Ramos (cell line): Measurements from ENCODE around the gene TRIM47.
"Not testable (repeated sequence)": the region's sequence is repeated elsewhere in the genome, so short reads cannot be mapped to it uniquely, and the experiment has no call there.

Experiments
- in situ Hi-C: fragments of 300-500 bp; cut with MboI; formaldehyde crosslinking; loops from one replicate; pipeline ENCODE4 v1.14.3; 2022; ENCODE audit warnings: low sequenced_read_pairs; ENCODE audit not compliant: unreplicated experiment

The TRIM47 gene

DNA sequence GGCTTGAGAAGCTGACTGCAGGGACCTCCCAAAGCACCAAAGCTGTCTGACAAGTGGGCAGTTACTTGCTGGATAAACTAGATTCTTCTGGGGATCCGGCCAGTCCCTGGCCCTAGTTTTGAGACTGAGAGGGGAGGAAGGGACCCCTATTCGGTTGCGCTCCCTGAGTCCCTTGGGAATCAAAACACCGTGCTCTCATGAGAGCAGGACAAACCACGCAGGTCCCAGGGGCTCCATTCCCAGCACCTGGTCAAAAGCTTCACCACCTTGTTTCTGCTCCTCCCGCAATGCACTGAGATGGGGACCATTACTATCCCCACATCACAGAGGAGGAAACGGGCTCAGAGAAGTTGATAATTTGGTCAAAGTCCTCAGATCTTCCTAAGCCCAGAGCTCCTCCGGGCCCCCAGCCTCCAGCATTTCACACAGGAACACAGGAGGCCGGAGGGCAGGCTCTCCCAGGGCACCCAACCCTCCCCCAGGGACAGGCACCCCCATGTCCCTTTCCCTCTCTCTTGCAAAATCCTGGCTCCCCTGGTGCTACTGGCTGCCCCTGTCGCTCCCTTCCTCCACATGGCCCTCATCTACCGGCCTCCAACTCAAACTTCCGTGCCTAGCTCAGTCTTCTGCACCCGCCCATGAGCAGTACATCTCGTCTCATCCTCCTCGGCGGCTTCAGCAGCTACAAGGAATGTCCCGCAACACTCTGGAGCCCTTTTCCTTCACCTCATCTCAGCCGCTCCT lies 15.1 kb upstream of the TRIM47 start:
- in situ Hi-C loops: no loop called here

DNA sequence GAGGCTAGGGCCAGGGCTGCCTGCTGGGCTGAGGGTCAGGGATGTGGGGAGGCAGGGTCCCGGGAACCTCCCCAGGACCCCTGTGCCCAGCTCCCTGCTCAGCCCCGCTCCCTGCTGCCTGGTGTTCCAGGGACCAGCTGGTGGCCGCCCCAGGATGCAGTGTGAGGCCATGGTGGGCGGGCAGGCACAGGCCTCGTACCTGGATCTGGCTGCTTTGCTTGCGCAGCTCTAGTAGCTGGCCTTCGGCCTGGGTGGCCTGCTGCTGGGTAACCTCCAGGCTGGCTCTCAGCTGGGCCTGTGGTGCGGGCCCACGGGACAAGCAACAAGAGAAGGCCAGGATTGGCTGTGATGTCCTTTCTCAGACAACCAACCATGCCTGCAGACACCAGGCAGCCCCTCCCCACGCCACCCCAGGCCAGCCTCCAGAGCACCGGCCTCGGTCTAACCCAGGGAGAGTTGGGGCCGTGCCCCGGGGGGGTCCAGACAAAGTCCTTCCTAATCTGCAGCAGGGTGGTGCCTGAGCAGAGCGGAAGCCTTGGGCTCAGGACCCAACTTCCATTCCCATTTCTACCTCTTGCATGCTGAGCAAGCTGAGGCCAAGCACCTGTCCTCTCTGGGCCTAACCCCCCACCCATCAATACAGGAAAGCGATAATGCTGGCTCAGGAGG lies 14.3 kb upstream of the TRIM47 start:
- in situ Hi-C loops: no loop called here

DNA sequence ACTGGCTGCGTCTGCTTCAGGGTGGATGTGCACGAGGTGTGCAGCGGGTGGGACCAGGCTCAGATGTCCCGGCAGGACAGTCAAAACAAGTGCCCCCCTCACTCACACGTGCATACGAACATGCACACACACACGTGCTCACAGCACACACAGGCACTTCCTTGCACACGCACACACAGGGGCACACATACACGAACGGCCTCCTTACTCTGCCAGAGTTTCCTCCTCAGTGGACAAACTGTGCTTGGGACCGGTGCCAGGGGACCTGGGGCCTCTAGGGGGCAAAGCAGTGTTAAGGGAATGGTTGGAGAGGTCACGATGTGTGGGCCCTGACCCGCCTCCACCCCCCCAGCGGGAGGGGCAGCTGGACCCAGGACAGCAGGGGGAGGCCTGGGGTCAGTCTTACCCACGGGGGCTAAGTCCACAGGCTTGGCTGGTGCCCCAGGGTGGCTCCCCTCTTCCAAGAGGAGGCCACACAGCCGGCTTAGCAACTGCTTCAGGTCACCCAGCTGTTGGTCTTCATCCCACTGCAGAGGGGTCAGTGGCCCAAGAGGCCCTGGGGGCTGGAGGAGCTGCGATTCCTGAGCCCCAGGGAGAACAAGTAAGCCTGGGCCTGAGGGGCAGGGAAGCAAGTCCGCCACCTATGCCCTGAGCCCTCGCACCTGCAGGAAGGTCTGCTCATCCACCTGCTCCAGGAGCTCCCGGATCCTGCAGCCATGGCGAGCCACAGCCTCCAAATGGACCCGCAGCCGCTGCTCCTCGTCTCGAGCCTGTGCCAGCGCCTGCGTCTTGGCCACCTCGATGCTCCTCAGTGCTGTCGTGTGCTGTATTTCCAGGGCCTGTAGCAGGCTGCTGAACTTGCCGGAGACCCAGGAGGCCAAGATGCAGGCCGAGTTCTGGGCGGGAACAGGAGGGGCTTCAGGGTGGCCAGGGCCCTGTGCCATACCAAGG lies 13.5 kb upstream of the TRIM47 start:
- in situ Hi-C loops: no loop called here

DNA sequence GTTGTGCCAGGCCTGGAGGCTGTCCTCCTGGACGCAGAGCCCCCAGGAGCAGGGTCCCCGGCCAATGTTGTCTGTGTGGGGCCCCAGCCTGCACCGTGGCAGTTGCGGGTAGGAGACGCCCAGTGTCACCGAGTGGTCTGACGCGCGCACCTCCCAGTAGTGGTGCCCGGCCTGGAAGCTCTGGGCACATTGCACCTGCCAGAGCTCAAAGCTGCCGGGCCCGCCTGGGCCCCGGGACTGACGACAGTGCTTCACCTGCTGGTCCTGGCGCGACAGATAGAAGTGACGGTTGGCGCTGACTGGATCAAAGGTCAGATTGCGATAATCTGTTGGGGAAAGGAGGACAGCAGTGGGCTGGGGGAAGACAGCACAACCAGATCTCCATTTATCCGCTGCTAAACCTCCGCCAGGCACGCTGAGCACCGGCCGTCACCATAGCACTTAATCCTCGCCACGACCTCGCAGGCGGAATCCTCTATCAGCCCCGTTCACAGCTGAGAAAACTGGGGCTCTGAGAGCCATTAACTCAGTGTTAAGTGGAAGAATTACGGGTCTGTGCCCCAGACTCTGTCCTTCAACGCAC lies 12.7 kb upstream of the TRIM47 start:
- in situ Hi-C loops: no loop called here

DNA sequence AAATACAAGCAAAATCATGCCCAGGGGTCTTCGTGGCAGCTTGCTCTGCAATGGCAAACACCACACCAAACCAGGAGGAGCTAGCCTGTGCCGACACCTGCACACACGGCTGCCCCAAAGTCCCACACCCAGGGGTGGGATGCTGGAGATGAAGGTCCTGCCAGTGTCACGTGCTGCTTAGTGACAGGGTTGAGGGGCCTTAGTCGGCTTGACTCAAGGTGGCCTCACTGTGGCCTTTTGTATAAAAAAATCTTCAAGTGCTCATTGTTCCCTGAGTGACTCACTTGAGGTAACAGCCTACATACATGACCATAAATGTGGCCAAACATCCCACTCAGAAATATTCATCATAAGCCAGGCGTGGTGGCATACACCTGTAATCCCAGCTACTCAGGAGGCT lies 11.1 kb upstream of the TRIM47 start:
- in situ Hi-C loops: no loop called here

DNA sequence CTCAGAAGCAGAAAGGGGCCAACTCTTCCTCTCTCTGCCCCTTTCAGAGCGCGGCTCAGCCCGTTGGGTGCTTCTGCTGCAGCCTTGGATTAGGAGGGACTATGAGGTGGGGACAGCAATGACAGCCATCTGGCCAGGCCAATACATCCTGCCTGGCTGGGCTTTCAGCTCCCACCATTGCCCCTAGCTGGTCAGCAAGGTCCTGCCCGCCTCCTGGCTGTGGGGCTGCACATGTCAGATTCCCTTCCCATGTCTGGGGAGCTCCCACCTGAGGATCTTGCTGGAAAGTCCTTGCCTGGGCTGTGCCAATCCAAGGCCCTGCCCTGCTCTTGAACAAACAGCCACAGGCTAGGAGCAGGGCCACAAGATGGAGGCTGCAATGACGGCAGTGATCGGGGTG lies 10.1 kb upstream of the TRIM47 start:
- in situ Hi-C loops: no loop called here

DNA sequence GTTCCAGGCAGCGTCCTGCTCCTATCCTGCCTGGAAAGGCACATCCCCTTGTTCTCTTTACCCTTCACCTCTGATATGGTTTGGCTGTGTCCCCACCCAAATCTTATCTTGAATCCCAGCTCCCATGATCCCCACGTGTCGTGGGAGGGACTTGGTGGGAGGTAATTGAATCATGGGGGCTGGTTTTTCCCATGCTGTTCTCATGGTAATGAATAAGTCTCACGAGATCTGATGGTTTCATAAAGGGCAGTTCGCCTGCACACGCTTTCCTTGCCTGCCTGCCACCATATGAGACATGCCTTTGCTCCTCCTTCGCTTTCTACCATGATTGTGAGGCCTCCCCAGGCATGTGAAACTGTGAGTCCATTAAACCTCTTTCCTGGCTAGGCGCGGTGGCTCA lies 7.5 kb upstream of the TRIM47 start:
- in situ Hi-C loops: not testable (repeated sequence)

DNA sequence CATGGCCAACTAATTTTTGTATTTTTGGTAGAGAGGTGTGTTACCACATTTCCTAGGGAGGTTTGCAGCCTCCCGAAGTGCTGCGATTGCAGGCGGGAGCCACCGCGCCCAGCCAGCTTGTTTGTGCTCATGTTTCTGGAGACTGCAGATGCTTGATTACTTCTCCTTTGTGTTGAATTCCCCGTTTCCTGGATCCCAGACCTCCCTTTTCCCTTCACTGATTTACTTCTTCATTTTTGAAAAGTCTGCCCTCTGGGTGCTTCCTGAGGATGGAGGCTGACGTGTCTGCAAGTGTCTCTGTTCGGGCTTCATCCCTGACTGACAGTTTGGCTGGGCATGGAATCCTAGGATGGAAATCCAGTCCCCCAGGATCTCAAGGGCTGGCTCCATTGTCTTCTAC lies 7.0 kb upstream of the TRIM47 start:
- in situ Hi-C loops: no loop called here

DNA sequence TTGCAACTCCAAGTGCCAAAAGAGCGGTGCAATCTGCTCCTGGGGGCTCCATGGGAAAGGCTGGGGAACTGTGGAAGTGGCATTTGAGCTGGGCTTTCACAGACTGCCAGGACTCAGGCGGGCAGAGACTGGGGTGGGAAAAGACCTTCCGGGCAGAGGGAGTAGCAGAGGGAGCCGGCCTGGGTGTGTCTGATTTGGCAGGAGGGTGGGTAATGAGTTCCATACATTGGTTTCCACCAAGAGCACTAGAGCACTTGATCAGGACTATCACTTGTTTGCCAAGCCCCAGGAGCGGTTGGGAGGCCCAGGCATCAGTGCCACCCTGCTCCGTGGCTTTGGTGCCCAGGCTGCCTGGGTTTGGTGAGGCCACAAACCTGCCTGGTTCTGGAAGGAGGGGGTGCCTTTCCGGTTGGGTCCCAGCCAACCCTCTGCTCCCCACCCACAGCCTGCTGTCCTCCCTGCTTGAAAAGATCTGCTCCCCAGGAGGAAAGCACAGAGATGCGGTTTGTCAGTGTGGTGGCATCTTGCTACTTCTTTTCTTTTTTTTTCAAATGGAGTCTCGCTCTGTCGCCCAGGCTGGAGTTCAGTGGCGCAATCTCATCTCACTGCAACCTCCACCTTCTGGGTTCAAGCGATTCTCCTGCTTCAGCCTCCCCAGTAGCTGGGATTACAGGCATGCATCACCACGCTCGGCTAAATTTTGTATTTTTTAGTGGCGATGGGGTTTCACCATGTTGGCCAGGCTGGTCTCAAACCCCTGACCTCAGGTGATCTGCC lies 3.5 kb upstream of the TRIM47 start:
- in situ Hi-C loops: no loop called here

DNA sequence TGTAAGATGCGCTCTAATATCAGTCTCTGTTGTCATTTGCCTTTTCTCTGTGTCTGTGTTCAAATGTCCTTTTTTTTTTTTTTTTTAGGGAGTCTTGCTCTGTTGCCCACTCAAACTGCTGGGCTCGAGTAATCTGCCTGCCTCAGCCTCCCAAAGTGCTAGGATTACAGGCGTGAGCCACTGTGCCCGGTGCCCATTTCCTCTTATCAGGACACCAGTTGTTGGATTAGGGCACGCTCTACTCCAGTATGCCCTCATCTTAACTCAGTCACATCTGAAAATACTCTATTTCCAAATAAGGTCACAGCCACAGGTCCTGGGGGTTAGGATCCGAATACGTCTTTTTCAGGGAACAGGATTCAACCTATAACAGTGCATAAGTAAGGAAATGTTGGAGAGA lies 1.9 kb upstream of the TRIM47 start:
- in situ Hi-C loops: no loop called here

DNA sequence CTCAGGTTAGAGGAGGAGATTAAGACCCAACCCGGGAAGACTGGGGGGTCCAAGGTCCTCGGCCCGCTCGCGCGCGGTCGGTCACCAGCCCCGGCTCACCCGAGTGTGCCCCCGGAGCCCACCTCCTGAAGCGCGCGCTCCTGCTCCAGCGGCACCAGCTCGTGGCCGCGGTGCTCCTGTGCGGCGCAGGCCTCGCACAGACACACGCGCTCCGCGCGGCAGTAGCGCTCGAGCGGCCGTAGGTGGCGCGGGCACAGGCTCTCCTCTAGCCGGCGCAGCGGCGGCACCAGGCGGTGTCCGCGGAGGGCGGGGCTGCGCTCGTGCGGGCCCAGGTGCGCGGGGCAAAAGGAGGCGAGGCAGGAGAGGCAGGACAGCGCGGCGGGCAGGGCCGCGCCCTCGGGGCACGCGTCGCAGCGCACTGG lies 618 bp downstream of the TRIM47 start:
- in situ Hi-C loops: no loop called here

DNA sequence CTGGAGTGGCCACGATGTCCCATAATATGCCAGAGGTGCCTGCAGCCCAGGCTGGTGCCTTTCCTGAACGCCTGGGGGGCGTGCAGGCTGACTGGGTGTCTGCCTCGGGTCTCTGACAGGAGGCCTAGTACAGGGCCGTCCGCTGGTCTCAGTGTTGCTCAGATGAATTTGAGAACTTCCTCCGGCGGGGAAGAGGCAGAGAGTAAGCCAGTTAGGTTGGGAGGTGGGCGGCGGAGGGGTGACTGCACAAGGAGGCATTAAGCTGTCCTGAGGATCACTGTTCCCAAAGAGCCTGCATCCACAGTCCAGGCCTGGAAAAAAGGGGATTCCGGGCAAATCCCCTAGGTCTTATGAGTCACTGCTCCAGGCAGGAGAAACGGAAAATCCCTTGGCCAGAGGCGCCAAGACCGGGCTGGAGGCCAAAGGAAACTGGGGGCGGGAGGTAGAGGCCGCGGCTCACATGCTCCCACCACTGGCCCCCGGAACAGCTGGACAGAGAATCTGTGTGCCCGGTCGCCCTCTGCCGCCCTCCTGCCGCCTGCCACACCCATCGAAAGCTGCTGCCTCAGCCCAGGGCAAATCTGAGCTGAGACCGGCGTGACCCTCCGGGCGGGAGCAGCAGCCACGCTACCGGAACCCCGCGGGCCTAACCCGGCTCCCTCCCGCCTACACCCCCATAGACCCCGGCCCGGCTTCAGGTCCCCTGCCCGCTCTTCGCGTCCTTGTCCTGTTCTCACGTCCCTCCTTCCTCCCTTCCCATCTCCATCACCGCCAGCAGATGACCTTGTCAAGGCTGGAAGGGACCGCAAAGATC lies 1.2 kb downstream of the TRIM47 start:
- in situ Hi-C loops: no loop called here

DNA sequence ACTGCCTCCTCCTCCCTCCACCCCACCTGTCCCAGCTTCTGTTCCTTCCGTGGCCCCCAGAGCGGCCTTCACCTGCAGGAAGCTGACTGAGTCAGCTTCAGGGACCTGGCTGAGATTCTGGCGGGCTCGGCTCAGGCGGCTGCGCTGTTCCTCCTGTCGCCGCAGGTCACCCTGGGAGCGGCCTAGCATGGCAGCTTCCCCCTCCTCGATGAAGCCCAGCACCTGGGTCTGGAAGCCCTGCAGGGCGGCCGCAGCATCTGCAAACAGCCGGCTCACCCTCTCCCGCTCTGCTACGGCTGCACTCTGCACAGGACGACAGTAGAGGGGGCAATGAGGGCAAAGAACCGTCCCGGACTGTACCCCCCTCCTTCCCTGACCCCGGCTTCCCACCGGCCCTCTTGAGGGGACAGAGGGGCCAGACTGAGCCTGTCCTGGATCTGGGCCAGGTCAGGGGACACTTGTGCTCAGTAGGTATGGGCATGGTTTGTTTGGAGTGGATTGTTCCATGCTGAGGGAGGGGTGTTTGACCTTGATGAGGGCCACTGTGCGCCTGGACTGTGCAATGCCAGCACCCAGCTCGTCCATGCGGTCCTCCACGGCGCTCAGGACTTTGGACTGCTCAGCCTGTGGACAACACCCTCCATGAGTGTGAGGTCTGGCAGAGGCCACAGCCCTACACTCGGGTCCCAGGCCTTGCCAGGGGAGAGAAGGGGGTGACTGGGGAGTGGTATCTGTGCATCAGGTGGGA lies 2.0 kb downstream of the TRIM47 start:
- in situ Hi-C loops: no loop called here

DNA sequence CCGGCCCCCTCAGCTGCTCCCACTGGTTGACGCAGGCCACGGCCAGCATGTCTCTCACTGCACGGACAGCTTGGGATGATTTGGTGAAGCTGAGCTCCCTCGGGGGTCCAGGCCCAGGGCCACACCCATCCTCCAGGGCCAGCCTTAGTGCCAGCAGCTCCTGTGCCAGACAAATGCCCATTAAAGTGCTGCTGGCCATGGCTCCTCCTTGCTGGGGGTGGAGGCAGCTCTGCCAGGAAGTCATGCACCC lies 2.5 kb downstream of the TRIM47 start:
- in situ Hi-C loops: no loop called here

DNA sequence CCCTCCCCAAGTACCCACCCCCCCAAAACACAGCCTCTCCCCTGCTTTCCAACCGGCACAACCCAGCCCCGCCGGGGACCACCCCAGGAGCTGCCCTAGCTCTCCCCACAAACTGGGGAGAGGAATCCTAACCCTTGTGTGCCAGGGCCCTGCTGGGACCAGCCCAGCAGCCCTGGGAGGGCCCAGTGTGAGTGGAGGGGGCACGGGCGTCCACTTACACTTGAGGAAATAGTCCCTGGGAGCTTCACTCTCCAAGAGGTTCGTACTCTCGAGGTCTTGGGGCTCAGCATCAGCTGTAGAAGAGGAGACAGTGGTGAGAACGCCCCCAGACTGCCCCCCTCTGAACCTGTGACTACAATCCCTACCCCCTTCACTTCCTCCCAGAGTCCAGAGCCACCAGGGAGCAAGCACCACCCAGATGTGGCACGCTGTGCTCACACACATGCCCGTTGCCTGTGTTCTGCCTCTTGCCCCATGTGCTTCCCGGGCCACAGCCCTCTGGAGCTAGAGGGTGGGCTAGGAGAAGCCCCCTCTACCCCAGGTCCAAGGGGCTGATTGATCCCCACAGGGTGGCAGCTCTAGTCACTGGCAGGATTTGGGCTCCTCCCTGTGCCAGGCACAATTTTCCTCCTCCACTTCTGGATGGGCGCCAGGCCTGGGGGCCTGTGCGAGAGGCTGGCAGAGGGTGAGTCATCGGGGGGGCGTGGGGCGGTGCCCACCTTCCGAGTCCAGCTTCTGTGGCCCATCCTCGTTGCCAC lies 3.0 kb downstream of the TRIM47 start:
- in situ Hi-C loops: no loop called here

DNA sequence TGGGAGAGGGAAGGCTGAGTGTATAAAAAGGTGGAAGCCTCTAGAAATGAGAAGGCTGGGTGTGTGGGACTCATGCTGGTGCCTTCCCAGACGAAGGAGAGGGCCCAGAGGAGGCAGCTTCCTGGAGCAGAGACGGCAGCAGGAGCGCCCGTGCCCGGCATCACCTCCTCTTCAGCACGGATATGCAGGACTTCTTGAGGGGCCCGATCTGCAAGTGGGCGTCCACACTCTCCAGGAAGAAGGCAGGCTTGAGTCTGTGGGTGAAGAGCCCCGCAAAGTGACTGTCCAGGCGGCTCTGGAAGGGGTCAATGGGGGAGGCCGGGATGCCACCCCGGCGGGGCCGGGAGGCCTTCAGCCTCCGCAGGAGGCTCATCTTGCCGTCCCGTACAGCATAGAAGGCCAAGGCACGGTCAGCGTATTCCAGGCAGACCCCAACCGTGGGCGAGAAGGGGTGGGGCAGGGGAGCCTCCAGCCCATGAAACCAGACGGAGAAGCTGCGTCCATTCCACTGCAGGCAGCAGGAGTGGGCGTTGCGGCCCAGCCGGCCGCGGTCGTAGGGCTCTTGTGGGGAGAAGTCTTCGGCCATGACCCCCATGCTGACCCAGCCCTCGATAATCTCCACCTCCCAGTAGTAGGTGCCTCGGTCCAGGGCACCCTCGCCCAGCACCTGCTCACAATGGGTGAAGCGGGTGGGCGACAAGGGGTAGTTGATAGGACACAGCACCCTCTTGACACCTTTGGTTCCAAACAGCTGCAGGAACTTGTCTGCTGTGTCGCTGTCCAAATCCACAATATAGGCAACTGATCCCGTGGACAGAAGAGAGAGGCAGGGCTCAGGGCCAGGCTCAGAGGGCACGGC lies 3.8 kb downstream of the TRIM47 start:
- in situ Hi-C loops: no loop called here
